Astrocyte (in vitro differentiated cells and primary cell): ENCODE data around the gene NR2C2. TPM values are rescaled to one million over a fixed set of nuclear protein-coding genes. Genes with fewer than 3 reads are reported as not detected.
A peak's percentile ranks its signal among the peaks of the same experiment; 100 is the strongest.

Experiments
- DNase-seq: peaks from one replicate; pipeline ENCODE4 v3.0.0-alpha.2; 2010; ENCODE audit warnings: low read depth
- FAIRE-seq: peaks from 2 replicates; lab custom pipeline; 2011; peaks lifted over from hg19 to GRCh38; lab: Jason Lieb, UNC
- H2AFZ ChIP-seq: 2 replicates; pipeline ENCODE4 v1.6.0; 2012; ENCODE audit warnings: low read depth, low read length, inconsistent platforms
- H3K27ac ChIP-seq: 2 replicates; pipeline ENCODE4 v1.5.1; 2011; ENCODE audit warnings: low read depth, low read length, inconsistent platforms
- H3K27me3 ChIP-seq: 2 replicates; pipeline ENCODE4 v1.6.0; 2011; ENCODE audit warnings: low read length, inconsistent platforms; ENCODE audit not compliant: insufficient read depth
- H3K36me3 ChIP-seq: 2 replicates; pipeline ENCODE4 v1.5.1; 2011; ENCODE audit warnings: low read length, inconsistent platforms; ENCODE audit not compliant: insufficient read depth
- H3K4me1 ChIP-seq: 2 replicates; pipeline ENCODE4 v1.5.1; 2011; ENCODE audit warnings: low read length, inconsistent platforms; ENCODE audit not compliant: insufficient read depth
- H3K4me2 ChIP-seq: 2 replicates; pipeline ENCODE4 v1.6.0; 2012; ENCODE audit warnings: low read length, inconsistent platforms
- H3K4me3 ChIP-seq: 2 replicates; pipeline ENCODE4 v1.5.1; 2011; ENCODE audit warnings: low read depth, mild to moderate bottlenecking, low read length, inconsistent platforms; ENCODE audit not compliant: insufficient read depth
- H3K79me2 ChIP-seq: 2 replicates; pipeline ENCODE4 v1.6.0; 2012; ENCODE audit warnings: mild to moderate bottlenecking, low read length, inconsistent platforms; ENCODE audit not compliant: insufficient read depth
- H3K9ac ChIP-seq: 2 replicates; pipeline ENCODE4 v1.6.0; 2012; ENCODE audit warnings: mild to moderate bottlenecking, low read length, inconsistent platforms
- H3K9me3 ChIP-seq: 2 replicates; pipeline ENCODE4 v1.5.1; 2012; ENCODE audit warnings: low read depth, mild to moderate bottlenecking, low read length, inconsistent platforms; ENCODE audit not compliant: insufficient read depth
- H4K20me1 ChIP-seq: 2 replicates; pipeline ENCODE4 v1.6.0; 2012; ENCODE audit warnings: low read length, inconsistent platforms; ENCODE audit not compliant: insufficient read depth
- H3K27ac Mint-ChIP-seq: one replicate; pipeline ENCODE4 v1.8.0; 2021; ENCODE audit warnings: mild to moderate bottlenecking, mixed read lengths; ENCODE audit not compliant: unreplicated experiment
- H3K27me3 Mint-ChIP-seq: one replicate; pipeline ENCODE4 v1.8.0; 2021; ENCODE audit warnings: low read depth, mixed read lengths; ENCODE audit not compliant: unreplicated experiment
- H3K36me3 Mint-ChIP-seq: one replicate; pipeline ENCODE4 v1.8.0; 2021; ENCODE audit warnings: low read depth, mixed read lengths; ENCODE audit not compliant: unreplicated experiment
- H3K4me1 Mint-ChIP-seq: one replicate; pipeline ENCODE4 v1.8.0; 2021; ENCODE audit warnings: low read depth, mixed read lengths; ENCODE audit not compliant: unreplicated experiment
- H3K4me3 Mint-ChIP-seq: one replicate; pipeline ENCODE4 v1.8.0; 2021; ENCODE audit warnings: mild to moderate bottlenecking, moderate library complexity, mixed read lengths; ENCODE audit not compliant: unreplicated experiment
- H3K9me3 Mint-ChIP-seq: one replicate; pipeline ENCODE4 v1.8.0; 2021; ENCODE audit warnings: mild to moderate bottlenecking, mixed read lengths; ENCODE audit not compliant: unreplicated experiment
- EZH2 ChIP-seq: IDR thresholded peaks from 2 replicates; pipeline ENCODE4 v1.6.1; 2012; ENCODE audit warnings: mild to moderate bottlenecking, low read length, inconsistent platforms; ENCODE audit not compliant: insufficient read depth
- total RNA-seq: library from RNA; stranded (reverse); gene quantifications from 2 replicates; pipeline ENCODE4 v1.2.1, GENCODE V29; 2021
- TF ChIP-seq, protein P1 (sequence below): IDR thresholded peaks from 2 replicates; pipeline ENCODE4 v1.5.1; 2011; ENCODE audit warnings: low read depth, mild to moderate bottlenecking, inconsistent platforms, low read length, moderate library complexity; ENCODE audit not compliant: insufficient read depth

NR2C2 gene
- total RNA-seq, 1 donor from 2014 or later, result 36.3 TPM

- no peak for DNase-seq
- Histone ChIP-seq H3K9ac (no peak overlapping the region), H3K79me2 (no peaks in the 10 kb centered on the region), H3K4me2 (no peak overlapping the region), H3K4me3 (no peak overlapping the region), H3K27ac (no peak overlapping the region), H3K4me1 (peaks cover 6% of the 10 kb centered on the region), H2AFZ (no peak overlapping the region), H4K20me1 (peaks cover 25% of the 10 kb centered on the region), H3K36me3 (peaks cover 68% of the 10 kb centered on the region), H3K9me3 (no peaks in the 10 kb centered on the region), H3K27me3 (no peaks in the 10 kb centered on the region)
- Mint-ChIP-seq H3K4me3 (no peak overlapping the region), H3K9me3 (no peaks in the 10 kb centered on the region), H3K27ac (no peak overlapping the region), H3K27me3 (no peaks in the 10 kb centered on the region), H3K36me3 (peaks cover 17% of the 10 kb centered on the region), H3K4me1 (peaks cover 8% of the 10 kb centered on the region)
- no peak for TF ChIP-seq EZH2
- TF ChIP-seq, protein P1, sequence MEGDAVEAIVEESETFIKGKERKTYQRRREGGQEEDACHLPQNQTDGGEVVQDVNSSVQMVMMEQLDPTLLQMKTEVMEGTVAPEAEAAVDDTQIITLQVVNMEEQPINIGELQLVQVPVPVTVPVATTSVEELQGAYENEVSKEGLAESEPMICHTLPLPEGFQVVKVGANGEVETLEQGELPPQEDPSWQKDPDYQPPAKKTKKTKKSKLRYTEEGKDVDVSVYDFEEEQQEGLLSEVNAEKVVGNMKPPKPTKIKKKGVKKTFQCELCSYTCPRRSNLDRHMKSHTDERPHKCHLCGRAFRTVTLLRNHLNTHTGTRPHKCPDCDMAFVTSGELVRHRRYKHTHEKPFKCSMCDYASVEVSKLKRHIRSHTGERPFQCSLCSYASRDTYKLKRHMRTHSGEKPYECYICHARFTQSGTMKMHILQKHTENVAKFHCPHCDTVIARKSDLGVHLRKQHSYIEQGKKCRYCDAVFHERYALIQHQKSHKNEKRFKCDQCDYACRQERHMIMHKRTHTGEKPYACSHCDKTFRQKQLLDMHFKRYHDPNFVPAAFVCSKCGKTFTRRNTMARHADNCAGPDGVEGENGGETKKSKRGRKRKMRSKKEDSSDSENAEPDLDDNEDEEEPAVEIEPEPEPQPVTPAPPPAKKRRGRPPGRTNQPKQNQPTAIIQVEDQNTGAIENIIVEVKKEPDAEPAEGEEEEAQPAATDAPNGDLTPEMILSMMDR, result no peak
- no peak for FAIRE-seq
These were observed 96.2 kb downstream of the NR2C2 start for GRCh38 chr3:15043408-15044171.

DNA sequence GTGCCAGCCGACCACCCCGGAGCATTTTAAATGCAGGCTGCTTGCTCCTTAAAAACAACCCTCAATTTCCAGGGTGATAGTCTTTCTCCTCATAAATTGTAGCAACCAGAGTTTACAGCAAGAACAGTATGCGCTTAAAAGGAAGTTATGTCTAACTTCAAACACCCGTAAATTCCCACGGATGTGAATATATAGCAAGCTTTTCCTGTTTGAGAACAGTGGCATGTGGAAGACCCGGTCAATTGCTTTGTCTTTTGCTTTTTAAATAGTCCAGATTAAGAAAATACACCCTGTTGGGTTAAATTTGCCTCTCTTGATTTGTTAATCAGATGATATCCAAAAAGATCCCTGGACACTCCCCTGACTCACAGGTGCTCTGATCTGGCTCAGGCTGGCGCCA is 96.9 kb downstream of the NR2C2 start:
- Histone ChIP-seq H3K27ac (no peak overlapping the region), H2AFZ (no peak overlapping the region), H3K4me3 (no peak overlapping the region), H3K9ac (no peak overlapping the region), H3K4me2 (no peak overlapping the region), H3K27me3 (no peaks in the 10 kb centered on the region), H4K20me1 (peaks cover 28% of the 10 kb centered on the region), H3K36me3 (peaks cover 73% of the 10 kb centered on the region), H3K4me1 (peaks cover 6% of the 10 kb centered on the region), H3K79me2 (peaks cover under 1% of the 10 kb centered on the region), H3K9me3 (no peaks in the 10 kb centered on the region)
- H3K27ac Mint-ChIP-seq, result peak overlapping the region; percentile 47
- no peak overlapping the region for H3K4me3 Mint-ChIP-seq
- H3K27me3 Mint-ChIP-seq, result no peaks in the 10 kb centered on the region
- DNase-seq (no peak), FAIRE-seq (no peak)
- peaks cover 8% of the 10 kb centered on the region for H3K4me1 Mint-ChIP-seq
- TF ChIP-seq, protein P1, result no peak
- no peak for TF ChIP-seq EZH2
- H3K36me3 Mint-ChIP-seq, result peaks cover 17% of the 10 kb centered on the region
- no peaks in the 10 kb centered on the region for H3K9me3 Mint-ChIP-seq

- no peak overlapping the region for H3K27ac ChIP-seq
- H2AFZ ChIP-seq, result no peak overlapping the region
- peaks cover 75% of the 10 kb centered on the region for H3K36me3 ChIP-seq
- H3K4me1 ChIP-seq, result peaks cover 6% of the 10 kb centered on the region
- H3K36me3 Mint-ChIP-seq, result peaks cover 18% of the 10 kb centered on the region
- no peak overlapping the region for H3K4me3 Mint-ChIP-seq
- peaks cover 8% of the 10 kb centered on the region for H3K4me1 Mint-ChIP-seq
- no peak for DNase-seq
- FAIRE-seq, result no peak
- H3K79me2 ChIP-seq, result peaks cover 14% of the 10 kb centered on the region
- H3K27ac Mint-ChIP-seq, result no peak overlapping the region
- TF ChIP-seq, protein P1, result no peak
- no peak for TF ChIP-seq EZH2
- no peaks in the 10 kb centered on the region for H3K9me3 Mint-ChIP-seq
- no peak overlapping the region for H3K4me2 ChIP-seq
- no peaks in the 10 kb centered on the region for H3K9me3 ChIP-seq
- no peak overlapping the region for H3K9ac ChIP-seq
- no peak overlapping the region for H3K4me3 ChIP-seq
- H3K27me3 Mint-ChIP-seq, result no peaks in the 10 kb centered on the region
- H3K27me3 ChIP-seq, result no peaks in the 10 kb centered on the region
- peaks cover 33% of the 10 kb centered on the region for H4K20me1 ChIP-seq
These were observed 98.3 kb downstream of the NR2C2 start for GRCh38 chr3:15045667-15046066.
